ENCODE measurements around the gene ACOT9.
"Not testable (repeated sequence)": the region's sequence is repeated elsewhere in the genome, so short reads cannot be mapped to it uniquely, and the experiment has no call there.

Gene ACOT9

GRCh38 chrX:23720117-23720677 is 22.9 kb downstream of the ACOT9 start:
- no peak overlapping the region for H3K4me3 ChIP-seq (ENCODE audit: low read length)
- DNase-seq (ENCODE audit: low read depth, low spot score) = no peak

GRCh38 chrX:23705235-23705634 is 37.8 kb downstream of the ACOT9 start:
- H3K4me3 ChIP-seq (ENCODE audit: low read length) = no peak overlapping the region

GRCh38 chrX:23704673-23705206 is 38.3 kb downstream of the ACOT9 start:
- no peak for DNase-seq (ENCODE audit: low read depth, low spot score)
- no peak overlapping the region for H3K4me3 ChIP-seq (ENCODE audit: low read length)

More at GRCh38 chrX:23705235-23705634, 37.8 kb downstream of the ACOT9 start:
- DNase-seq (ENCODE audit: low read depth, low spot score) = no peak

GRCh38 chrX:23699636-23700194 is 43.4 kb downstream of the ACOT9 start:
- no peak overlapping the region for H3K4me3 ChIP-seq (ENCODE audit: low read length)
- DNase-seq (ENCODE audit: low read depth, low spot score) = no peak

- H3K4me3 ChIP-seq (ENCODE audit: low read length) = no peak overlapping the region
- DNase-seq (ENCODE audit: low read depth, low spot score) = peak; percentile 26
Measured at GRCh38 chrX:23694606-23695005, 48.5 kb downstream of the ACOT9 start.

GRCh38 chrX:23692166-23692565 is 50.9 kb downstream of the ACOT9 start:
- DNase-seq (ENCODE audit: low read depth, low spot score) = no peak

GRCh38 chrX:23676486-23676885 is 66.6 kb downstream of the ACOT9 start:
- not testable (repeated sequence) for H3K4me3 ChIP-seq (ENCODE audit: low read length); DNase-seq (ENCODE audit: low read depth, low spot score)

More at GRCh38 chrX:23692166-23692565, 50.9 kb downstream of the ACOT9 start:
- no peak overlapping the region for H3K4me3 ChIP-seq (ENCODE audit: low read length)

- DNase-seq (ENCODE audit: low read depth, low spot score) = no peak
- H3K4me3 ChIP-seq (ENCODE audit: low read length) = no peak overlapping the region
Measured at GRCh38 chrX:23673108-23673507, 70.0 kb downstream of the ACOT9 start.

- H3K4me3 ChIP-seq (ENCODE audit: low read length) = no peak overlapping the region
- DNase-seq (ENCODE audit: low read depth, low spot score) = no peak
Measured at GRCh38 chrX:23670528-23670927, 72.5 kb downstream of the ACOT9 start.

- DNase-seq (ENCODE audit: low read depth, low spot score) = no peak
- peak overlapping the region; percentile 65 for H3K4me3 ChIP-seq (ENCODE audit: low read length)
Measured at GRCh38 chrX:23668335-23668734, 74.7 kb downstream of the ACOT9 start.

GRCh38 chrX:23667239-23668177 is 75.6 kb downstream of the ACOT9 start, which contains the start of gene PRDX4:
TSS of gene PRDX4 (plus strand) at chrX:23667493. CDS start at chrX:23667571, 78 bp downstream.
- peak within 1 kb of the TSS; percentile 65 for H3K4me3 ChIP-seq (ENCODE audit: low read length)
- DNase-seq (ENCODE audit: low read depth, low spot score) = peak; percentile 61

GRCh38 chrX:23666282-23666681 is 76.8 kb downstream of the ACOT9 start:
- DNase-seq (ENCODE audit: low read depth, low spot score) = no peak
- no peak overlapping the region for H3K4me3 ChIP-seq (ENCODE audit: low read length)

- H3K4me3 ChIP-seq (ENCODE audit: low read length) = no peak overlapping the region
- DNase-seq (ENCODE audit: low read depth, low spot score) = no peak
Measured at GRCh38 chrX:23664496-23664895, 78.6 kb downstream of the ACOT9 start.

- no peak for DNase-seq (ENCODE audit: low read depth, low spot score)
- H3K4me3 ChIP-seq (ENCODE audit: low read length) = no peak overlapping the region
Measured at GRCh38 chrX:23662853-23663252, 80.2 kb downstream of the ACOT9 start.

GRCh38 chrX:23662187-23662586 is 80.9 kb downstream of the ACOT9 start:
- DNase-seq (ENCODE audit: low read depth, low spot score) = no peak
- H3K4me3 ChIP-seq (ENCODE audit: low read length) = no peak overlapping the region

- DNase-seq (ENCODE audit: low read depth, low spot score) = no peak
- no peak overlapping the region for H3K4me3 ChIP-seq (ENCODE audit: low read length)
Measured at GRCh38 chrX:23661671-23662070, 81.4 kb downstream of the ACOT9 start.

GRCh38 chrX:23660766-23661132 is 82.3 kb downstream of the ACOT9 start:
- no peak overlapping the region for H3K4me3 ChIP-seq (ENCODE audit: low read length)
- DNase-seq (ENCODE audit: low read depth, low spot score) = no peak

GRCh38 chrX:23660083-23660765 is 82.9 kb downstream of the ACOT9 start:
- not testable (repeated sequence) for DNase-seq (ENCODE audit: low read depth, low spot score); H3K4me3 ChIP-seq (ENCODE audit: low read length)

GRCh38 chrX:23659339-23659738 is 83.7 kb downstream of the ACOT9 start:
- no peak for DNase-seq (ENCODE audit: low read depth, low spot score)
- no peak overlapping the region for H3K4me3 ChIP-seq (ENCODE audit: low read length)
